Muscle of back (tissue), 11 donors: ENCODE results near the gene PHGDH. TPM values are rescaled to one million over a fixed set of nuclear protein-coding genes. Genes with fewer than 3 reads are reported as not detected.
A peak's percentile ranks its signal among the peaks of the same experiment; 100 is the strongest.

Experiments used
- DNase-seq, 3 donors: peaks; one replicate each; pipeline versions ENCODE4 v3.0.0 to v3.0.0-alpha.2; 2013
- polyA plus RNA-seq, 10 donors: library from polyadenylated mRNA; unstranded; fragments of 120-200 nt; gene quantifications; one replicate each; pipeline ENCODE4 v1.2.1, GENCODE V29; 2013; ENCODE audit not compliant: insufficient read length in 10 of 10

The PHGDH gene
- polyA plus RNA-seq, 10 donors: 54.5 to 120 (median 70.8) TPM

DNA sequence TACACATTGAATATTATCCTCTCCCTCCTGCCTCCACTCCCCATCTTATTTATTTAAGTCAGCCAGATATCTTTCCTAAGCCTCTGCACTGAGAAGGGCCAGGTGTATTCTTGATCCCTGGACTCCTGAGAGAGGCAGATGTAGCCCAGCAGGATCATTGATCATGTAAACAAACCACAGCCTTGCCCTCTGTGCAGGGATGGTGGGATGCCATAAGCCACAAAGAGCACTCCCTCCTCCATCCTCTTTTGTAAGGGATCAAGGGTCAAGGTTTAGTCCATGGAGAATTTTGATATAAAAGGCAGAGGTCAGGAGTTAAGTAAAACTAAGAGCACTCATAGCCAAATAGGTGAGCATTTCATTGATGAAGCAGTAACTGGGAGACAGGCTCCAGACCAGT, 17.3 kb downstream of the PHGDH start:
- DNase-seq: no peak

DNA sequence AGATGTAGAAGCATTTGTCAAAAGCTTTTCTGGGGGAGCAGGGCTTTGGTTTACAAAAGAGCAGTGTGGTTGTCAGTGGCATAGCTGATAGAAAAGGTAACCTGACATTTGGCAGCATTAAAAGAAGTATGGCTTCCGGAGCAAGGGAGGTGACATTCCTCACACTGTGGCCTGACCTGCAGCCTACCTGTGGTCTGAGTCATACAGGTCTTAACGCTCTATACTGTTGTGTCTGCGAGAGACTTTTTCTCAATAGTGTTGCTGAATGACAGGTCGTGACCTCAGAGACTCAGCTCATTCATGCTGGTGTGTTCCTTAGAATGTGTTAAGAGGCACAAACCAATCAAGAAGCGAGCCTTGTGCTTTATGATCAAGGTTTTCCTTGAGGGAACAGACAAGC, 19.3 kb downstream of the PHGDH start:
- no peak for DNase-seq

DNA sequence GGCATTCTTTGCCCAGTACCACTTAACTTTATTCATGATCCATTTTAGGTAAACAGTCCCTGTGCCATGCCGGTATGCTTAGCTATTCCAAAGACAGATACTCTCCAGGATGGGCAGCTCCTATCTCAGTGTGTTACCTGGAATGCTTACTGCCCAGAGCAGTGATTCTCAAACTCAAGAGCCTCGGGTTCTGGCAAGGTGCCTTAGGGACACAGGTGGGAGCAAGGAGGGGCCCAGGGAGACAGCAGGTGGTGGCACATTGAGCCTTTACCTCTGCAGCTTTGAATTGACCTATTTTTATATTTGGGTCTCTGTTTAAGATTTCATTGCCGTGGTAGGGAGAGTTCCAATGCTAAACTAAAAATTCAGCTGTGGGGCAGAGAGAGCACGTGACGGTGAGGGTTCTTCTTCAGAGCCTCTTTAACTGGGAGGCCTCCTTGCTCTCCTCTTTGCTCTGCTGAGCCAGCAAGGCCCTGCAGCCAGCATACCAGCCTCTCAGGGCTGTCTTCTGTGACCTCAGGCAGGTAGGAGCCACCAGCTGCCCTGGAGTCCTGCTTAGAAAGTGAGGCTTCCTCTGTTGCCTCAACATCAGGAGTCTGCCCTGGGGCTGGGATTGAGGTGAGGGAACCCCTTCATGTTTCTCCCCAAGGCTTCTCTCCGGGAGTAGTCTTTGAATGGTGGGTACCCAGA, 20.2 kb downstream of the PHGDH start:
- DNase-seq: no peak

DNA sequence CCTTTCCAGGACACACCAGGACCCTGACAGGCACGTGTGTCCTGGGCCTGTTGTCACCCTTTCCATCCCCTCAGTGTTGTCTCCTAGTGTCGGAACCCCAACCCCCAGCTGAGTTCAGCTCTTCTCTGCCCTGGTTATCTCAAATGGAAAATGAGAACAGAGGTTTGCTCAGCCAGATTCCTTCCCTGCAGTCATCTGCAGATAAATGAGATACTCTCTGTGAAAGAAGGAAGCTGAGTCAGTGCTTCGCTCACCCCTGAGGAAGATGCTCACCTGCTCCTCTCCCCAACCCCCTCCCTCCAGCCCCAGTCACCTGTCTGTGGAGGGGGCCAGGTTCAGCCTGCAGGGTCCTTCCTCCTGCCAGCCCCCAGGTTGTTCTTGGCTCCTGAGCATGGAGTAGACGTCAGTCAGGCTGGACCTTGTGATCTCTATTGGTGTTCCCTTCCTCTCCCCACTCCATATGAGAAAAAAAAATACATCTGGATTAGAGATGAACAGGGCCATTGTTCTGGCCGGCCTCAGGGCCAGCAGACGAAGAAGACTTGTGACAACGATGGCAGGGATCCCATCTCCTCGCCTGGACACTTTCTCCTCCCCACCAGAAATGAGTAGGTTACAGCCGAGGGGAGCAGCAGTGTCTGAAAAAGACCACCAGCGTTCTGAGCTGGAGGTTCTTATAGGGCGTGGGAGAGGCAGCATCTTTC, 20.9 kb downstream of the PHGDH start:
- DNase-seq: no peak

DNA sequence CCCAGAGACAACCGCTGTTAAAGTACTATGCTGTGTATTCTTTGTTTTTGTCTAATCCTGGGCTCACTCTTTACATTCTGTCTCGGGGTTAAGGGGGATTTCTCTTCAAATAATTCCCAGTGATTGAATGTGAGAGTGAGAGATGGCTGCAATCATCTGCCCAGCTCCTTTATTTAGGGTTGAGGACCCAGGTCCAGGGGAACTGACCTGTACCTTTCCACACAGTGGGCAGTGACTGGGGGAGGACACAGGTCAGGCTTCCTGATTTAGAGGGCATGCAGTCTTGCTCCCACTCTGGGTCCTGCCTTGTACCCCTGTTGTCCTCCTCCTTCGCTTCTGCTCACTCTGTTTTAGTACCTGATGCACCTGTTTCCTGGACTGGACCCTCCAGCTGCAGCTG, 22.0 kb downstream of the PHGDH start:
- no peak for DNase-seq

GRCh38 chr1:119735217-119735616, 23.5 kb downstream of the PHGDH start:
- no peak for DNase-seq

- no peak for DNase-seq
Measured at GRCh38 chr1:119736649-119737039, 24.9 kb downstream of the PHGDH start.

GRCh38 chr1:119737040-119737682, 25.4 kb downstream of the PHGDH start:
- peak in 1 of 3 donors; percentile 37 for DNase-seq

- no peak for DNase-seq
Measured at GRCh38 chr1:119738100-119738720, 26.5 kb downstream of the PHGDH start.

DNA sequence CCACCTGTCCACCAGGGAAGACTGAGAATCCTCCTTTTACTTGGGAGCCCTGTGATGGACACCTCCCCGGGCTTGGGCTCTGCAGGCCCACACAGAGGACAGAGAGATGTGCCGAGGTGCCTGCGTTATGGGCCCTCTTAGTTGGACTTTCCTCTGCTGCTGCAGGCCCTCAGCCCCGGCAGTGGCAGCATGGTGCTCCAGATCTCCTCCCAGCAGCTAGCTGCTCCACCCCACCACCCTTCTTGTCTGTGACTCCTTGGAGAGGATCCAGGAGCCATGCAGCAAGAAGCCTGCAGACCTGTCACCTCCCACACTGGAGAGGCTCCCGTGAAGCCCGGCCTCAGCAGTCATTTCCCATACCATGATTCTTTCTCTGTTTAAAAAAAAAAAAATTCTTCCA, 27.4 kb downstream of the PHGDH start:
- DNase-seq: no peak

- DNase-seq: no peak
Measured at GRCh38 chr1:119740261-119740660, 28.5 kb downstream of the PHGDH start.

DNA sequence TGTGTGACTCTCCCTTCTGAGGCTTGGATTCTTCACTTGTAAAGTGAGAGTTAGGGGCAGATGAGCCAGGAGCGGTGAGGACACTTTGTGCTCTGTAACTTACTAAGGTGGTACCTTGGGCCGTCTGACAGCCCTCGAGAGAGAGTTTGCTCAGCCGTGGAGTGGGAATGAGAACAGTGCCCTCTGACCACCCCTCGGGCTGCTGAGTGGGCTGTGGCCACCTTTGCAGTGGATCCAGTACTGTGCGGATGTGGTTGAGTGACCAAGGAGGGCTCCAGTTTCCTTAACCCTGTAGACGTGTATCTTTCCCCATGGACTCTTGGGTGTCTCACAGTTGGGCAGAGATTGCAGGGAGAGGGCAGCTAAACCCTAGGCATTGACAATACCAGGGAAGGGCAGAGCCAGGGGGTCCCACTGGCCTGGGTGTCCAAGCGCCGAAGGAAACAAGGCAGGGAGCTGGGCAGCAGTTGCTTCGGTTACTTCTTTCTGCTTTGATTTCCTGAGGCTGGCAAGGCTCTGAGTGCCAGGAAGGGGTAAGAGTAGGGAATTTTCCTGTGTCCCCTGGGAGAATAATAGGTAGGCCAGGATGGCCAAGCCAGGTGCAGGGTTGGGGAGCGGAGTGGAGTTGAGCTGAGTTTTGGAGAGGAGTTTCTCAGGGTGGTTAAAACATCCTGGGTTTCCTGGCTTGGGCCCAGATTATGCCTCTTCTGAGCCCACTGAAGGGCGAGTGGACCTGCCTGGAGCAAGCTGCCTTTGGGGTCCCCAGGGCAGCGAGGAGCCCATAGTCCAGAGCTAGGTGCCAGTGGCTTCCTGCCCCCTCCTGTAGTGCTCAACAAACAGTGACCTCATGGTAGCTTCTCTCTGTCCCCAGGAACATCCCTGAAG, 29.4 kb downstream of the PHGDH start:
- DNase-seq: no peak

DNA sequence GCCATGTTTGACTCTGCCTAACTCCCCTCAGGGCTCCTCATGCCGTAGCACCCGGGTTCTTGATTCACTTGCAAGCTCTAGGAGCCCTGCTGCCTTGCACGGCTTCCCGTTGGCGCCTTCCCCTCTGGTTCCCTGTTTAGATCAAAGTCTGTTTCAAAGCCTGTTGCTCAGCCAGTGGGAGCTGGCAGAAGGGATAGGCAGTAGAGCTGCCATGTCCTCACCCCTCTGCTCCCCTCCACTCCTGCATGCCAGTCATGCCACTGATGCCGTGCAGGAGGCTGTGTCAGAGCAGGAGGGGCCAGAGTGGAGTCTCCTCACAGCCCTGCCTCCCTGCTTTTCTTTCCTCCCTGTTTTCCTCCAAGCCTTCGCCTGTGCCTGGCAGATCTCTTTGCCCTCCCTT, 30.5 kb downstream of the PHGDH start:
- DNase-seq: no peak

DNA sequence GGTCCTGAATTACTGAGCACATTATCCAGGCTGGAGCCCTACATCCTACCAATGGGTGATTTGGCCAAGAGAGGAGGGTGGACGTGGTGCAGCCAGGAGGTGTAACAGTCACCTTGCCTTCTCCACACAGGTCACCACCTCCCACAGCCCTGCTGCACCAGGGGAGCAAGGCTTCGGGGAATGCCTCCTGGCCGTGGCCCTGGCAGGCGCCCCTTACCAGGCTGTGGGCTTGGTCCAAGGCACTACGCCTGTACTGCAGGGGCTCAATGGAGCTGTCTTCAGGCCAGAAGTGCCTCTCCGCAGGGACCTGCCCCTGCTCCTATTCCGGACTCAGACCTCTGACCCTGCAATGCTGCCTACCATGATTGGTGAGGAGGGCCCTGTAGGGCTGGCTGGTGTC, 30.9 kb downstream of the PHGDH start:
- no peak for DNase-seq

DNA sequence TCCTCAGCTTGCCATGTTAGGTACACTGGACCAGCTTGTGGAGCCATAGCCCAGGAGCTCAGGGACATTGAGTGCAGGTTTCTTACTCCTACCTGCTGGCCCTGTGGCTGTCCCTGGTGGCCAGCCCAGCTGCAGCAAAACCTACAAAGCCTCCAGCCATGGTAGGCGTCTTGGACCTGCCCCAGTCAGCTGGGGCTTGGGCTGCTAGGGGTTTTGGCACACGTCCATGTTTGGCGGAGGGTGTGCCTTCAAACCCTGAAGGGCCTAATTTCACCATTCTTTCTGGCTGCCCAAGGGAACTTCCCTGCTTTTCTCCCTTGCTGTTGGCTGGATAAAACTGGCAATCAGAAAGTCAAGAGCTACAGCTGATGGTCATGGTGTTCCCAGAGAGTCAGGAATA, 31.6 kb downstream of the PHGDH start:
- no peak for DNase-seq

- peak; percentile 64 to 87 (median 78) for DNase-seq
Measured at GRCh38 chr1:119743776-119744597, 32.3 kb downstream of the PHGDH start.

GRCh38 chr1:119744598-119744942, 32.8 kb downstream of the PHGDH start:
- no peak for DNase-seq

DNA sequence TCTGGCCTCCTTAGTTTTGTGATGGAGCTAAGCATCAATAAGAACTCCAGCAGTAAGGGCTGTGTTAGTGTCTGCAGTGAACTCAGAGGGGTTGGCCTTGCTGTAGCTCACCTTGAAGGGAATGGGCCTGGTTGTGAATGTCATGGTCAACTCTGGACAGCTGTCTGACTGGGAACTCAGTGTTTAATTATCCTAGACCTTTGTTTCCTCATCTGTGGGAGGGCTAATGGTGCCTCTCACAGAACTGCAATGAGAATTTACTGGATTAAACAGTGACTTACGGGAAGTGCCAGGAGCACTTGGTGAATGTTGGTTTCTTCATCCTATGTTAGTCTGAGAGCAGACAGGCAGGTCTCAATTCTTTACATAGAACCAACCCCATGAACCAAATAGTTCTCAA, 33.3 kb downstream of the PHGDH start:
- no peak for DNase-seq

- no peak for DNase-seq
Measured at GRCh38 chr1:119747451-119747850, 35.7 kb downstream of the PHGDH start.

DNA sequence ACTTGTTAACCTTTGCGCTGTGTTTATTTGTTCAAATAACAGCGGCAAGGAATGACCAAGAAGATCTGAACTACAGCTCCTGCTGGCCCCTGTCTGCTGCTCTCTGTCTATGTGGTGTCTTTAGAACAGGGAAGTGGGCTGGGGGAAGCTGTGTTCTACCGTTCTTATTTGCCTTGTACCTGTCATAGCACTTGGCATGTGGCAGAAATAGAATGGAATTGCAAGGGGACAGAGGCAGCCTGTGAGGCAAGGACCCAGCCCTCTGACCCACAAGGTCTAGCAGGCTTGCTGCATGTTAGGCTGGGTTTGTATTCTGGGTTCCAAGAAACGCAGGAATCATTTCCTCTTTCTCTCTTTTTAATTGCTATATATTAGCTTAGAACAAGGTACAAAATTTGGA, 36.3 kb downstream of the PHGDH start:
- DNase-seq: no peak

DNA sequence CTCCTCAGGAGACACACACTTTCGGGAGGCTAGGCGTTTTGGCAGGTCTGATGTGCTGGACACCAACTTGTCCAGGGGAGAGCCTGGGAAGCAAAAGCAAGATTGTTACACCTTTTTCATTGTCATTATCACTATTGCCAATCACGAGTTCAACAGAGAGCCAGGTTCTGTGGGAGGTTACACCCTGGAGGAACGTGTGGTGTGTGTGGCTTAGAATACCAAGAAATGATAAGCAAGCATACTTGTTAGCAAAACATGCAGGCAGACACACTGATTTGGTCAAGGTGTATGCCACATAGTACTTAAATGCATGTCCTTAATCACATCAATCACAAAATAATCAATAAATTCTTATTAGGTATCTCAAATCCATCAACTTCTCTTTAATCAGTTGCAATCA, 40.9 kb downstream of the PHGDH start:
- DNase-seq: no peak
